Neural progenitor cell (in vitro differentiated cells): ENCODE measurements around the gene ZNF746. TPM values are rescaled to one million over a fixed set of nuclear protein-coding genes. Genes with fewer than 3 reads are reported as not detected.

Source experiments
- DNase-seq: peaks from one replicate; pipeline ENCODE4 v3.0.0-alpha.2; 2016; ENCODE audit warnings: low spot score
- H2AFZ ChIP-seq: fragments of 200-600 bp; sonication (generic); replicated peaks from 2 replicates; pipeline ENCODE4 v1.6.1; 2016; ENCODE audit warnings: antibody characterized with exemption
- H3F3A ChIP-seq: fragments of 200-600 bp; sonication (generic); 2 replicates; pipeline ENCODE4 v1.6.1; 2016; ENCODE audit warnings: antibody characterized with exemption, low read depth
- H3K27ac ChIP-seq: fragments of 200-600 bp; sonication (generic); 2 replicates; pipeline ENCODE4 v1.5.1; 2016; ENCODE audit warnings: mild to moderate bottlenecking
- H3K27me3 ChIP-seq: fragments of 200-600 bp; sonication (generic); 2 replicates; pipeline ENCODE4 v1.6.1; 2016; ENCODE audit warnings: mild to moderate bottlenecking, moderate library complexity
- H3K36me3 ChIP-seq: fragments of 200-600 bp; sonication (generic); 2 replicates; pipeline ENCODE4 v1.5.1; 2016
- H3K4me1 ChIP-seq: fragments of 200-600 bp; sonication (generic); 2 replicates; pipeline ENCODE4 v1.6.1; 2016; ENCODE audit warnings: mixed run types
- H3K4me2 ChIP-seq: fragments of 200-600 bp; sonication (generic); 2 replicates; pipeline ENCODE4 v1.6.1; 2016
- H3K4me3 ChIP-seq: fragments of 200-600 bp; sonication (generic); 2 replicates; pipeline ENCODE4 v1.5.1; 2016
- H3K79me2 ChIP-seq: fragments of 200-600 bp; sonication (generic); 2 replicates; pipeline ENCODE4 v1.6.1; 2016; ENCODE audit warnings: low read depth
- H3K9ac ChIP-seq: fragments of 200-600 bp; sonication (generic); 2 replicates; pipeline ENCODE4 v1.6.1; 2016
- H3K9me3 ChIP-seq: fragments of 200-600 bp; sonication (generic); 2 replicates; pipeline ENCODE4 v1.5.1; 2016; ENCODE audit warnings: low read depth
- H4K20me1 ChIP-seq: fragments of 200-600 bp; sonication (generic); 2 replicates; pipeline ENCODE4 v1.6.1; 2016; ENCODE audit warnings: low read depth
- H3K27ac Mint-ChIP-seq: 3 replicates; pipeline ENCODE4 v1.8.0; 2021; ENCODE audit warnings: mixed read lengths
- H3K27me3 Mint-ChIP-seq: 2 replicates; pipeline ENCODE4 v1.8.0; 2022; ENCODE audit warnings: low read depth, mild to moderate bottlenecking, inconsistent platforms, moderate library complexity, mixed read lengths; ENCODE audit not compliant: insufficient read depth
- H3K36me3 Mint-ChIP-seq: 3 replicates; pipeline ENCODE4 v1.8.0; 2021; ENCODE audit warnings: mixed read lengths
- H3K4me1 Mint-ChIP-seq: 3 replicates; pipeline ENCODE4 v1.8.0; 2021; ENCODE audit warnings: mixed read lengths
- H3K4me3 Mint-ChIP-seq: 3 replicates; pipeline ENCODE4 v1.8.0; 2021; ENCODE audit warnings: mild to moderate bottlenecking, moderate library complexity, mixed read lengths
- H3K9me3 Mint-ChIP-seq: 3 replicates; pipeline ENCODE4 v1.8.0; 2020; ENCODE audit warnings: mixed read lengths
- EZH2 ChIP-seq: fragments of 200-600 bp; sonication (generic); IDR thresholded peaks from 2 replicates; pipeline ENCODE4 v1.6.1; 2017; ENCODE audit warnings: antibody characterized with exemption, mild to moderate bottlenecking, moderate library complexity
- EZH2phosphoT487 ChIP-seq: fragments of 200-600 bp; sonication (generic); IDR thresholded peaks from 2 replicates; pipeline ENCODE4 v1.6.1; 2017; ENCODE audit warnings: antibody characterized with exemption
- total RNA-seq: library from RNA; depleted of rRNA; stranded (reverse); fragments of >200 nt; gene quantifications from 2 replicates; pipeline ENCODE4 v1.2.3, GENCODE V29; 2015; ENCODE audit warnings: low replicate concordance
- TF ChIP-seq, protein P1 (sequence below): fragments of 200-600 bp; sonication (generic); IDR thresholded peaks from 2 replicates; pipeline ENCODE4 v1.5.1; 2017; ENCODE audit warnings: antibody characterized with exemption, mild to moderate bottlenecking

The ZNF746 gene
- total RNA-seq, 1 donor from 2014 or later = 11.0 TPM

DNA sequence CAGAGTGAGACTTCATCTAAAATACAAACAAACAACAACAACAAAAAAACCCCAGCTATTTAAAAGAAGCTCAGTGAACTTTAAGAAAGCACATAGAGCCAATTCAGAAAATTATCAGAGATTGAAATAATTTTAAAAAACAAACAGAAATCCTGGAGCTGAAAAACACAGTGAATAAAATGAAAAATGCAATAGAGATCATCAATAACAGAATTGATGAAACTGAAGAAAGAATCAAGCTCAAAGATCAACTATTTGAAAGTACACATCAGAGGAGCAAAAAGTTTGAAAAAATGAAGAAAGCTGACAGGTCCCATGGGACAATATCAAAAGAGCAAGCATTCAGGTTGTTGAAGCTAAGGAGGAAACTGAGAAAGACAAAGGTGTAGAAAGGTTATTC lies 12.2 kb upstream of the ZNF746 start:
- no peak overlapping the region for H3K4me3 Mint-ChIP-seq
- peaks cover 36% of the 10 kb centered on the region for H3K9me3 Mint-ChIP-seq

DNA sequence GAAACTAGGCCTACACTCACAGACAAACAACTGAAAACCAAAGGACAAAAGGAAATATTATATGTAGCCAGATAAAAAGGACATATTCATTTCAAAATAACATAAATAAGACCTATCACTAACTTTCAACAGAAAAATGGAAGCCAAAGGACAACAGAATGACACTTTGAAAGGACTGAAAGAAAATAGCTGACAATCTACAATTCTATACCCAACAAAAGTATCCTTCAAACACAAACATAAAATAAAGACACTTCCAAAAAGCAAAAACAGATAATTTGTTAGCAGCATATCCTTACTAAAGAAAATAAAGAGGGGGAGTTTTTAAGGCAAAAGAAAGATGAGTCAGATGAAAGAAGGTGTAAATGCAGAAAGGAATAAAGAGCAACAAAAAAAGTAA lies 7.9 kb upstream of the ZNF746 start:
- no peaks in the 10 kb centered on the region for H4K20me1 ChIP-seq
- no peak overlapping the region for H2AFZ ChIP-seq
- no peaks in the 10 kb centered on the region for H3K4me1 ChIP-seq
- TF ChIP-seq, protein P1, sequence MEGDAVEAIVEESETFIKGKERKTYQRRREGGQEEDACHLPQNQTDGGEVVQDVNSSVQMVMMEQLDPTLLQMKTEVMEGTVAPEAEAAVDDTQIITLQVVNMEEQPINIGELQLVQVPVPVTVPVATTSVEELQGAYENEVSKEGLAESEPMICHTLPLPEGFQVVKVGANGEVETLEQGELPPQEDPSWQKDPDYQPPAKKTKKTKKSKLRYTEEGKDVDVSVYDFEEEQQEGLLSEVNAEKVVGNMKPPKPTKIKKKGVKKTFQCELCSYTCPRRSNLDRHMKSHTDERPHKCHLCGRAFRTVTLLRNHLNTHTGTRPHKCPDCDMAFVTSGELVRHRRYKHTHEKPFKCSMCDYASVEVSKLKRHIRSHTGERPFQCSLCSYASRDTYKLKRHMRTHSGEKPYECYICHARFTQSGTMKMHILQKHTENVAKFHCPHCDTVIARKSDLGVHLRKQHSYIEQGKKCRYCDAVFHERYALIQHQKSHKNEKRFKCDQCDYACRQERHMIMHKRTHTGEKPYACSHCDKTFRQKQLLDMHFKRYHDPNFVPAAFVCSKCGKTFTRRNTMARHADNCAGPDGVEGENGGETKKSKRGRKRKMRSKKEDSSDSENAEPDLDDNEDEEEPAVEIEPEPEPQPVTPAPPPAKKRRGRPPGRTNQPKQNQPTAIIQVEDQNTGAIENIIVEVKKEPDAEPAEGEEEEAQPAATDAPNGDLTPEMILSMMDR = no peak
- TF ChIP-seq EZH2phosphoT487 (no peak), EZH2 (no peak)
- H3K9me3 ChIP-seq = no peaks in the 10 kb centered on the region
- H3K4me1 Mint-ChIP-seq = no peaks in the 10 kb centered on the region
- no peaks in the 10 kb centered on the region for H3K36me3 ChIP-seq
- no peaks in the 10 kb centered on the region for H3F3A ChIP-seq
- H3K27ac ChIP-seq = no peak overlapping the region
- H3K27ac Mint-ChIP-seq = no peak overlapping the region
- H3K27me3 ChIP-seq = peaks cover 26% of the 10 kb centered on the region
- H3K4me2 ChIP-seq = no peak overlapping the region
- H3K4me3 ChIP-seq = no peak overlapping the region
- no peaks in the 10 kb centered on the region for H3K36me3 Mint-ChIP-seq
- DNase-seq = no peak
- H3K9me3 Mint-ChIP-seq = peaks cover 29% of the 10 kb centered on the region
- H3K4me3 Mint-ChIP-seq = no peak overlapping the region
- H3K27me3 Mint-ChIP-seq = peaks cover 10% of the 10 kb centered on the region
- H3K9ac ChIP-seq = no peak overlapping the region
- no peaks in the 10 kb centered on the region for H3K79me2 ChIP-seq

More for the DNA sequence above, 12.2 kb upstream of the ZNF746 start:
- no peak overlapping the region for H3K4me3 ChIP-seq
- no peak overlapping the region for H3K4me2 ChIP-seq
- H4K20me1 ChIP-seq = no peaks in the 10 kb centered on the region
- Mint-ChIP-seq H3K36me3 (no peaks in the 10 kb centered on the region), H3K4me1 (no peaks in the 10 kb centered on the region), H3K27ac (no peak overlapping the region), H3K27me3 (no peaks in the 10 kb centered on the region)
- H2AFZ ChIP-seq = no peak overlapping the region
- TF ChIP-seq, protein P1 = no peak
- H3K27me3 ChIP-seq = no peaks in the 10 kb centered on the region
- no peak for DNase-seq
- no peak overlapping the region for H3K9ac ChIP-seq
- no peaks in the 10 kb centered on the region for H3K9me3 ChIP-seq
- H3F3A ChIP-seq = no peaks in the 10 kb centered on the region
- H3K36me3 ChIP-seq = no peaks in the 10 kb centered on the region
- no peaks in the 10 kb centered on the region for H3K4me1 ChIP-seq
- H3K79me2 ChIP-seq = no peaks in the 10 kb centered on the region
- no peak overlapping the region for H3K27ac ChIP-seq

DNA sequence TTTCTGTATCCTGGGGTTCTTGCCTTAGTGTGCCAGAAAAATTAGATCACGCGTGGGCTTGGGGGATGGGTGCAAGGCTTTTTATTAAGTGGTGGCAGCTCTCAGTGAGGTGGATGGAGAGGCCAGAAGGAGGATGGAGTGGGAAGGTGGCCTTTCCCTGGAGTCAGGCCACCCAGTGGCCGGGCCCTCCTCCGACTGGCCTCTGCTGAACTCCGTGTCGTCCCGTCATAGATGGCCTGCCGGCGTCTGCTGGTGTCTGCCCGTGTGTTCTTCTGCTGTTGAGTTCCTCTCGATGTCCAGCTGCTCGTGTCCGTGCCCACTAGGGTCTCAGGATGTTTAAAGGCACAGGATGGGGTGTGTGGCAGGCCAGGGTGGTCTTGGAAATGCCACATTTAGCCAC lies 4.0 kb upstream of the ZNF746 start:
- Histone ChIP-seq H3K4me1 (peaks cover 3% of the 10 kb centered on the region), H3K27me3 (peaks cover 53% of the 10 kb centered on the region), H2AFZ (no peak overlapping the region), H3K4me3 (no peak overlapping the region), H3K36me3 (no peaks in the 10 kb centered on the region), H3K79me2 (peaks cover 5% of the 10 kb centered on the region), H3K27ac (no peak overlapping the region), H4K20me1 (peaks cover 1% of the 10 kb centered on the region), H3K9ac (no peak overlapping the region), H3K4me2 (no peak overlapping the region), H3F3A (no peaks in the 10 kb centered on the region), H3K9me3 (no peaks in the 10 kb centered on the region)
- H3K4me3 Mint-ChIP-seq = no peak overlapping the region
- no peak for DNase-seq
- no peaks in the 10 kb centered on the region for H3K36me3 Mint-ChIP-seq
- H3K4me1 Mint-ChIP-seq = peaks cover 3% of the 10 kb centered on the region
- TF ChIP-seq, protein P1 = no peak
- TF ChIP-seq EZH2 (no peak), EZH2phosphoT487 (no peak)
- no peak overlapping the region for H3K27ac Mint-ChIP-seq
- peaks cover 18% of the 10 kb centered on the region for H3K27me3 Mint-ChIP-seq
- H3K9me3 Mint-ChIP-seq = peaks cover 8% of the 10 kb centered on the region
